Breast epithelium (tissue), 3 donors: ENCODE results near the gene PKDCC.

ENCODE experiments used
- CTCF ChIP-seq, 3 donors: fragments of 450-650 bp; IDR thresholded peaks; one replicate each; pipeline ENCODE4 v1.5.1; 2016 to 2017; ENCODE audit warnings: antibody characterized with exemption in 3 of 3, mild to moderate bottlenecking in 3 of 3, moderate library complexity in 3 of 3
- POLR2A ChIP-seq: fragments of 450-650 bp; IDR thresholded peaks from one replicate; pipeline ENCODE4 v1.6.1; 2016; ENCODE audit warnings: antibody characterized with exemption, mild to moderate bottlenecking, moderate library complexity

GRCh38 chr2:42073739-42074503, 26.1 kb downstream of the PKDCC start:
- TF ChIP-seq CTCF (IDR thresholded peaks at IDR 0.05) = no peak
- no peak for TF ChIP-seq POLR2A
